Thoracic aorta (tissue), 2 donors: ENCODE measurements around the gene KAT8. TPM values are rescaled to one million over a fixed set of nuclear protein-coding genes. Genes with fewer than 3 reads are reported as not detected.

Source experiments
- ATAC-seq: fragments of 150-250 bp; one replicate; pipeline ENCODE4 v1.8.0; 2017; ENCODE audit warnings: low read depth; ENCODE audit not compliant: insufficient number of reproducible peaks, low FRiP score
- DNase-seq: peaks from one replicate; pipeline ENCODE4 v3.0.0-alpha.2; 2020; ENCODE audit warnings: low spot score
- H3K27ac ChIP-seq, 2 donors: fragments of 200-600 bp; sonication (generic); 1 replicate in 1 of 2; 2 replicates in 1 of 2; pipeline ENCODE4 v1.5.1; 2016; ENCODE audit warnings: mild to moderate bottlenecking in 2 of 2, moderate library complexity in 2 of 2
- H3K27me3 ChIP-seq: fragments of 200-600 bp; sonication (generic); replicated peaks from 2 replicates; pipeline ENCODE4 v1.6.0; 2016; ENCODE audit warnings: mild to moderate bottlenecking; ENCODE audit not compliant: insufficient read depth
- H3K36me3 ChIP-seq: fragments of 200-600 bp; sonication (generic); one replicate; pipeline ENCODE4 v1.5.1; 2016
- H3K4me1 ChIP-seq, 2 donors: fragments of 200-600 bp; sonication (generic); 1 replicate in 1 of 2; 2 replicates in 1 of 2; pipeline versions ENCODE4 v1.5.1 to v1.6.0; 2016; ENCODE audit warnings: low read depth in 2 of 2, mild to moderate bottlenecking in 1 of 2; ENCODE audit not compliant: control insufficient read depth in 1 of 2
- H3K4me3 ChIP-seq: fragments of 200-600 bp; sonication (generic); 2 replicates; pipeline ENCODE4 v1.5.1; 2016; ENCODE audit warnings: mild to moderate bottlenecking
- H3K9me3 ChIP-seq: fragments of 200-600 bp; sonication (generic); 2 replicates; pipeline ENCODE4 v1.5.1; 2016
- total RNA-seq, 2 donors: library from RNA; depleted of rRNA; stranded (reverse); fragments of >200 nt; gene quantifications; one replicate each; pipeline versions ENCODE4 v1.1.0 to v1.2.3, GENCODE V29; 2016
- TF ChIP-seq, protein P1 (sequence below): fragments of 200-600 bp; sonication (generic); IDR thresholded peaks from one replicate; pipeline ENCODE4 v1.5.1; 2019; ENCODE audit warnings: antibody characterized with exemption

KAT8 gene
- total RNA-seq, 2 donors from 2014 or later, result 62.5 to 75.7 TPM

DNA sequence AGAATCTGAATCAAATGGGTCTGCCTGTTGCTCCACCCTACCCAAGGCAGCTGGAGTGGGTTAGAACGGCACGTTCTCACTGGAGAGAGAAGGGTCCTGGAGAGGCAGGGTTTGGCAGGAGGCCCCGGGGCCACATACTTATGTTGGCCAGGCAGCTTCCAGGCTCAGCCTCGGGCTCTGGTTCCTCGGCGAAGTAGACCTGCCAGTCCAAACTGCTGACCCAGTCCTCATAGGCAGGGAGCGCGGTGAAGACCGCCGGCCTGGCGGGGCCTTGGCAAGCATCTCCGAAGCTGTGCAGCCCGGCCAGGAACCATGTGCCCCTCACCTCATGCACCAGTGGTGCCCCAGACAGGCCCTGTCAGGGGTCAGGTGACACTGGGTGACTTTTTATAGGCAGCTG, 33.5 kb upstream of the KAT8 start:
- Histone ChIP-seq H3K4me3 (no peak overlapping the region), H3K27ac (no peak overlapping the region), H3K36me3 (peaks cover 44% of the 10 kb centered on the region), H3K27me3 (no peaks in the 10 kb centered on the region), H3K9me3 (no peaks in the 10 kb centered on the region), H3K4me1 (peaks cover 0 to 7% of the 10 kb centered on the region in 2 donors)
- no peak for DNase-seq
- TF ChIP-seq, protein P1, sequence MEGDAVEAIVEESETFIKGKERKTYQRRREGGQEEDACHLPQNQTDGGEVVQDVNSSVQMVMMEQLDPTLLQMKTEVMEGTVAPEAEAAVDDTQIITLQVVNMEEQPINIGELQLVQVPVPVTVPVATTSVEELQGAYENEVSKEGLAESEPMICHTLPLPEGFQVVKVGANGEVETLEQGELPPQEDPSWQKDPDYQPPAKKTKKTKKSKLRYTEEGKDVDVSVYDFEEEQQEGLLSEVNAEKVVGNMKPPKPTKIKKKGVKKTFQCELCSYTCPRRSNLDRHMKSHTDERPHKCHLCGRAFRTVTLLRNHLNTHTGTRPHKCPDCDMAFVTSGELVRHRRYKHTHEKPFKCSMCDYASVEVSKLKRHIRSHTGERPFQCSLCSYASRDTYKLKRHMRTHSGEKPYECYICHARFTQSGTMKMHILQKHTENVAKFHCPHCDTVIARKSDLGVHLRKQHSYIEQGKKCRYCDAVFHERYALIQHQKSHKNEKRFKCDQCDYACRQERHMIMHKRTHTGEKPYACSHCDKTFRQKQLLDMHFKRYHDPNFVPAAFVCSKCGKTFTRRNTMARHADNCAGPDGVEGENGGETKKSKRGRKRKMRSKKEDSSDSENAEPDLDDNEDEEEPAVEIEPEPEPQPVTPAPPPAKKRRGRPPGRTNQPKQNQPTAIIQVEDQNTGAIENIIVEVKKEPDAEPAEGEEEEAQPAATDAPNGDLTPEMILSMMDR, result no peak
- no peak for ATAC-seq

DNA sequence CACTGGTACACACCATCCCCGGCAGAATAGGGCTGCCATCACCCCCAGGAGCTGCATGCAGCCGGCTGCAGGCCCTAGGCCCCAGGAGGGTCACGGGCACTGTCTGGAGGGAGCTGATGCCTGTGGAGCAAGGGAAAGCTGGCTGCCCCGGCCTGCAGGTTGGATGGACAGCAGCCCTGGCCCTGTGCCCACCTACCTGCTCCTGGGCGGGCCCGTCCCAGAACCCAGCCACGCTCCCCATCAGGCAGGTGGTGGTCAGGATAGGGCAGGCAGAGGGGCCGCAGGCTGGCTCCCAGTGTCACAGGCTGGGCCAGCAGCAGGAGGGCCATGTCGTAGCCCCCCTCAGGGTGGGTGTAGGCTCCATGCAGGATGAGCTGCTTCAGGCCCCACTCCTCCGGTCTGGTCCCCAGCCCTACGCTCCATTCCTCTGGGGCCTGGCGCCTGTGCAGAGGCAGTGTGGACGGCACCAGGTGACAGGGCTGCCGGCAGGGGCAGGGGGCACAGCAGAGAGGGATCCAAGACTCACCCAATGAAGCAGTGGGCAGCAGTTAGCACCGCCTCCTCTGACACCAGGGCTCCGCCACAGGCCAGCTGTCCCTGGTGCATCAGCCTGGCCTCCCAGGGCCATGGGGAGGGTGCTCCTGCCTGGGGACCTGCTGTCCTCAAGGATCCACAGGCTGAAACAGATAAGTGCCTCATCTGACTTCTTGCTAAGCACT, 32.7 kb upstream of the KAT8 start:
- TF ChIP-seq, protein P1, result no peak
- no peak overlapping the region for H3K4me3 ChIP-seq
- ATAC-seq (no peak), DNase-seq (no peak)
- H3K9me3 ChIP-seq, result no peaks in the 10 kb centered on the region
- peaks cover 0 to 7% of the 10 kb centered on the region in 2 donors for H3K4me1 ChIP-seq
- peaks cover 43% of the 10 kb centered on the region for H3K36me3 ChIP-seq
- no peaks in the 10 kb centered on the region for H3K27me3 ChIP-seq
- no peak overlapping the region for H3K27ac ChIP-seq

DNA sequence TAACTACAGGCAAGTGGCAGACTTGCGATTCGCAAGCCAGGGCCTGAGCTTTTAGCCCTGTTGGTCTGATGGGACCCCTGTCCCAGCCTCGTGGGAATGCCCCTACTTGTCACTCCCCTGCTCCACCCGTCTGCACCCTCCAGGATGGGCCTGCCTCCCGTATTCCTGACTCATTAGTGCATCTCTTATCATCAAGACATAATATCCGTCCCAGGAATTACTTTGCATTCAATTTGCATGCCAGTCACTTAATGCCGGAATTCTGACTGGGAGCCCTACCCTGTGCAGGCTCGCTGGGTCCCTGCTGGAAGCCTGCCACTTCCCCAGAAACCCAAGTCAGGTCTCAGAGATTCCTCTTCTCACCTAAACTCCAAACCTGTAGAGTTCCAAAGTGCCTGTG, 32.1 kb upstream of the KAT8 start:
- no peak for ATAC-seq
- no peaks in the 10 kb centered on the region for H3K27me3 ChIP-seq
- H3K9me3 ChIP-seq, result no peaks in the 10 kb centered on the region
- DNase-seq, result no peak
- no peak overlapping the region for H3K4me3 ChIP-seq
- peaks cover 37% of the 10 kb centered on the region for H3K36me3 ChIP-seq
- peaks cover 0 to 7% of the 10 kb centered on the region in 2 donors for H3K4me1 ChIP-seq
- H3K27ac ChIP-seq, result no peak overlapping the region
- TF ChIP-seq, protein P1, result no peak

DNA sequence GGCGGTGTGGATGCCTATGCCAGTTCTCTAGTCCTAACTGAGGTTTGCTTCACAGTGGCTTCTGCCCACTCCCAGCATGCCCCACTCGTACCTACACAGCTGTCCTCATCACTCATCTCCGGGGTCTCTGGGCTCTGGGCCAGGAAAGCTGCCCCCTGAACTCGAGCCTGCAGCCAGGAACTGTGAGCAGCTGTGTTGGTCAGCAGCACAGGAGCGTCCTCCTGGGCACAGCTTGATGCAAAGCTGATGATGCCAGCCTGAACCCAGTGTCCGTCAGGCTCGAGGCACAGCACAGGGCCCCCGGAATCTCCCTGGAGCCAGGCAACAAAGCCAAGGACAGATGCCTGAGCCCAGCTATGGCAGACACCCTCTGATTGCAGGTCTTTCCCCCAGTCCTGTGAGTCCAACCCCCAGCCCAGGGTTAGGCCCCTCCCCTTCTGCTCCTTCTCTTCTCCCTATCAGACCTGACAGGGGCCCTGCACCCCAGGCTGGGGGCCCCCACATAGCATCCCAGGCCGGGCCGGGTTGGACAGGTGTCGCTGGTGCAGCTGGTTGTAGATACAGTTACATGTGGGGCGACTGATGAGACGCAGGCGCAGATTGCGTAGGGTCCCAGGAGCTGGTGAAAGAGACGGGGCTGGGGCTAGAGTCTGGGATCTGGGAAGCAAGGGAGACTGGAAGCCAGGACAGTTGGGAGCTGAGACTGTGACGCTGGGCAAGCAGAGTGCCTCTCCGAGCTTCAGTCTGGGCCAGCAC, 31.4 kb upstream of the KAT8 start:
- TF ChIP-seq, protein P1, result no peak
- Histone ChIP-seq H3K9me3 (no peaks in the 10 kb centered on the region), H3K36me3 (peaks cover 37% of the 10 kb centered on the region), H3K27me3 (no peaks in the 10 kb centered on the region), H3K27ac (no peak overlapping the region), H3K4me1 (peaks cover 0 to 7% of the 10 kb centered on the region in 2 donors), H3K4me3 (no peak overlapping the region)
- no peak for ATAC-seq
- no peak for DNase-seq

DNA sequence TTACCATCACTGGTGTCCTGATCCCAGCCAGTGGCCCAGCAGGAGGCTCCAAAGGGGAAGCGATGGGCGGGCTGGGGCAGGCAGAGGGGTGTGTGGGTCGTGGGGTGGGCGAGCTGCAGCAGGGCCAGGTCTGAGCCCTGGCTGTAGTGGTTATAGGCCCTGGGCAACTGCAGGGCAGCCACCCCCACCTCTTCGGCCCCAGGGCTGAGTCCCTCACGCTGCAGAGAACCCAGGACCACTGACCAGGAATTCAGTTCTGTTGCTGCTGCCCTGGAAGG, 30.9 kb upstream of the KAT8 start:
- H3K36me3 ChIP-seq, result peaks cover 36% of the 10 kb centered on the region
- H3K9me3 ChIP-seq, result no peaks in the 10 kb centered on the region
- DNase-seq (no peak), ATAC-seq (no peak)
- H3K27ac ChIP-seq, result no peak overlapping the region
- H3K4me1 ChIP-seq, result peaks cover 0 to 6% of the 10 kb centered on the region in 2 donors
- no peaks in the 10 kb centered on the region for H3K27me3 ChIP-seq
- H3K4me3 ChIP-seq, result no peak overlapping the region
- TF ChIP-seq, protein P1, result no peak
